SK-N-SH treated with all-trans-retinoic acid at 6 μM for 48 hours (cell line): Measurements from ENCODE around the gene ZFP36.
A peak's percentile ranks its signal among the peaks of the same experiment; 100 is the strongest.

Experiments used
- ATAC-seq: fragments of 200-7000 bp; cut with Tn5 transposase; 3 replicates; pipeline ENCODE4 v1.9.1; 2020; ENCODE audit warnings: mild to moderate bottlenecking, moderate library complexity
- ARNTL ChIP-seq: fragments of 450-650 bp; formaldehyde crosslinking; IDR thresholded peaks from 2 replicates; pipeline ENCODE4 v1.5.0; 2020; ENCODE audit warnings: low read depth, mild to moderate bottlenecking, moderate library complexity, borderline replicate concordance
- BACH2 ChIP-seq: fragments of 250-450 bp; sonication (Bioruptor Pico); IDR thresholded peaks from 2 replicates; pipeline ENCODE4 v1.9.0; 2021; ENCODE audit warnings: mild to moderate bottlenecking, borderline replicate concordance
- CSDC2 ChIP-seq: fragments of 250-450 bp; sonication (Bioruptor Pico); IDR thresholded peaks from 2 replicates; pipeline ENCODE4 v1.5.0; 2020; ENCODE audit warnings: mild to moderate bottlenecking, moderate library complexity
- ESRRG ChIP-seq: fragments of 250-450 bp; sonication (Bioruptor Pico); IDR thresholded peaks from 2 replicates; pipeline ENCODE4 v1.6.1; 2021; ENCODE audit warnings: mild to moderate bottlenecking
- GLIS3 ChIP-seq: fragments of 250-450 bp; sonication (Bioruptor Pico); IDR thresholded peaks from 2 replicates; pipeline ENCODE4 v1.5.0; 2020; ENCODE audit warnings: mild to moderate bottlenecking, moderate library complexity
- ISL1 ChIP-seq: fragments of 250-450 bp; sonication (Bioruptor Pico); IDR thresholded peaks from 2 replicates; pipeline ENCODE4 v2.1.2; 2022; ENCODE audit warnings: mild to moderate bottlenecking, moderate library complexity
- OSR1 ChIP-seq: fragments of 250-450 bp; sonication (Bioruptor Pico); IDR thresholded peaks from 2 replicates; pipeline ENCODE4 v1.8.0; 2022; ENCODE audit warnings: moderate library complexity, mild to moderate bottlenecking, inconsistent platforms
- RARB ChIP-seq: fragments of 250-450 bp; sonication (Bioruptor Pico); IDR thresholded peaks from 2 replicates; pipeline ENCODE4 v1.8.0; 2021; ENCODE audit warnings: mild to moderate bottlenecking, moderate library complexity
- SNAI2 ChIP-seq: fragments of 250-450 bp; sonication (Bioruptor Pico); IDR thresholded peaks from 2 replicates; pipeline ENCODE4 v1.5.0; 2020; ENCODE audit warnings: mild to moderate bottlenecking, moderate library complexity
- TCF4 ChIP-seq: fragments of 250-450 bp; sonication (Bioruptor Pico); IDR thresholded peaks from 2 replicates; pipeline ENCODE4 v1.8.0; 2021; ENCODE audit warnings: mild to moderate bottlenecking, moderate library complexity, borderline replicate concordance
- TOX ChIP-seq: fragments of 250-450 bp; sonication (Bioruptor Pico); IDR thresholded peaks from 2 replicates; pipeline ENCODE4 v1.8.0; 2021; ENCODE audit warnings: mild to moderate bottlenecking, moderate library complexity, borderline replicate concordance
- ZC3H10 ChIP-seq: fragments of 250-450 bp; sonication (Bioruptor Pico); IDR thresholded peaks from 2 replicates; pipeline ENCODE4 v1.5.1; 2021; ENCODE audit warnings: mild to moderate bottlenecking, moderate library complexity
- ZFP3 ChIP-seq: fragments of 250-450 bp; sonication (Bioruptor Pico); IDR thresholded peaks from 2 replicates; pipeline ENCODE4 v1.5.0; 2020; ENCODE audit warnings: mild to moderate bottlenecking, moderate library complexity
- ZNF565 ChIP-seq: fragments of 450-650 bp; formaldehyde crosslinking; conservative IDR thresholded peaks from 2 replicates; pipeline ENCODE4 v1.5.0; 2020; ENCODE audit warnings: low read depth, mild to moderate bottlenecking, moderate library complexity
- ZNF70 ChIP-seq: fragments of 450-650 bp; formaldehyde crosslinking; IDR thresholded peaks from 2 replicates; pipeline ENCODE4 v1.5.0; 2020; ENCODE audit warnings: mild to moderate bottlenecking, moderate library complexity
- ZNF8 ChIP-seq: fragments of 450-650 bp; formaldehyde crosslinking; IDR thresholded peaks from 2 replicates; pipeline ENCODE4 v1.5.0; 2020; ENCODE audit warnings: mild to moderate bottlenecking, moderate library complexity
- TF ChIP-seq, protein P1 (sequence below): fragments of 250-450 bp; sonication (Bioruptor Pico); IDR thresholded peaks from 2 replicates; pipeline ENCODE4 v1.5.1; 2020; ENCODE audit warnings: low read depth, mild to moderate bottlenecking, moderate library complexity
- TF ChIP-seq, protein P2 (sequence below): fragments of 250-450 bp; sonication (Bioruptor Pico); IDR thresholded peaks from 2 replicates; pipeline ENCODE4 v1.5.1; 2021; ENCODE audit warnings: mild to moderate bottlenecking, moderate library complexity
- TF ChIP-seq, protein P3 (sequence below): fragments of 250-450 bp; sonication (Bioruptor Pico); IDR thresholded peaks from 2 replicates; pipeline ENCODE4 v1.8.0; 2020; ENCODE audit warnings: mild to moderate bottlenecking, moderate library complexity, borderline replicate concordance
- TF ChIP-seq, protein P4 (sequence below): fragments of 250-450 bp; sonication (Bioruptor Pico); IDR thresholded peaks from 2 replicates; pipeline ENCODE4 v1.5.0; 2020; ENCODE audit warnings: mild to moderate bottlenecking, moderate library complexity
- TF ChIP-seq, protein P5 (sequence below): fragments of 250-450 bp; sonication (Bioruptor Pico); IDR thresholded peaks from 2 replicates; pipeline ENCODE4 v1.8.0; 2021; ENCODE audit warnings: low read depth, mild to moderate bottlenecking, moderate library complexity, borderline replicate concordance

ZFP36 gene

DNA sequence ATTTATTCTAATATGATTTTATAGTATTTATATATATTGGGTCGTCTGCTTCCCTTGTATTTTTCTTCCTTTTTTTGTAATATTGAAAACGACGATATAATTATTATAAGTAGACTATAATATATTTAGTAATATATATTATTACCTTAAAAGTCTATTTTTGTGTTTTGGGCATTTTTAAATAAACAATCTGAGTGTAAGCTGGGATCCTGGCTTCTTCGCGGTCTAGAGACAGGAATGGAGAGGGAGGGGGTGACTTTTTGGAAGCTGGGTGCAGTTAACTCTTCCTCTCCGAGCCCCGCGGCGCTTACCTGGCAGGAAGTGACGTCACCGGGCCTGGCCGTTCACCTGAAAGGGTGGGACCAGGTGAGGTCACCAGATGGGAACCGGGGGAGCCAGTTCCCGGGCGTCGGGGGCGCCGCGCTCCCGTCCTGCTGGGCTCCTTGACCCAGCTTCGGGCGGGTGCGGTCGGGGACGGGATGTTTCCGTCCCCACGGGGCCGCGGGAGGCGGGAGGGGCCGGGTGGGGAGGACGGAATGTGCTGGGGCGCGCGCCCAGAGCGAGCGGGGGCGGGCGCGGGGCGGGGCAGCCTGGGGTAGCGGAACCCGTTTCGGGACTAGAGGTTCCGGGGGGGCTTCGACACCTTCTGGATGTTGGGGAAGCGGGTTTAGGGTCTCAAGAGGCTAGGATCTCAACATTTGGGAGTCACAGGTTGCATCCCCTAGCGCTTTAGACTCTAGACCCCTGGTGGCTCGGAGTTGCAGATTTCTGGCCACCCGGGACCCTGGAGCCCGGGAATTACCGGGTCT, 2.8 kb downstream of the ZFP36 start:
- ATAC-seq = peak; percentile 0; the same call in 2 of the 3 replicates
- TF ChIP-seq RARB (CRISPR knock-in tag) = peak; percentile 97
- TF ChIP-seq, protein P1, sequence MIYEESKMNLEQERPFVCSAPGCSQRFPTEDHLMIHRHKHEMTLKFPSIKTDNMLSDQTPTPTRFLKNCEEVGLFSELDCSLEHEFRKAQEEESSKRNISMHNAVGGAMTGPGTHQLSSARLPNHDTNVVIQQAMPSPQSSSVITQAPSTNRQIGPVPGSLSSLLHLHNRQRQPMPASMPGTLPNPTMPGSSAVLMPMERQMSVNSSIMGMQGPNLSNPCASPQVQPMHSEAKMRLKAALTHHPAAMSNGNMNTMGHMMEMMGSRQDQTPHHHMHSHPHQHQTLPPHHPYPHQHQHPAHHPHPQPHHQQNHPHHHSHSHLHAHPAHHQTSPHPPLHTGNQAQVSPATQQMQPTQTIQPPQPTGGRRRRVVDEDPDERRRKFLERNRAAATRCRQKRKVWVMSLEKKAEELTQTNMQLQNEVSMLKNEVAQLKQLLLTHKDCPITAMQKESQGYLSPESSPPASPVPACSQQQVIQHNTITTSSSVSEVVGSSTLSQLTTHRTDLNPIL (CRISPR knock-in tag) = peak; percentile 70; the same call in 1 of the 2 replicates
- TF ChIP-seq TOX (CRISPR knock-in tag) = peak; percentile 52; the same call in 1 of the 2 replicates
- 0 out of 2 replicates have a peak, but pooled peaks have one; percentile 39 for TF ChIP-seq CSDC2 (CRISPR knock-in tag)
- peak; percentile 87 for TF ChIP-seq ZC3H10 (CRISPR knock-in tag)
- TF ChIP-seq TCF4 = no peak
- no peak for TF ChIP-seq ZNF70 (CRISPR knock-in tag)
- 0 out of 2 replicates have a peak, but pooled peaks have one; percentile 51 for TF ChIP-seq ESRRG (CRISPR knock-in tag)
- TF ChIP-seq GLIS3 (CRISPR knock-in tag) = 0 out of 2 replicates have a peak, but pooled peaks have one; percentile 70
- no peak for TF ChIP-seq OSR1 (CRISPR knock-in tag)
- TF ChIP-seq, all 23 proteins: peak for 7

DNA sequence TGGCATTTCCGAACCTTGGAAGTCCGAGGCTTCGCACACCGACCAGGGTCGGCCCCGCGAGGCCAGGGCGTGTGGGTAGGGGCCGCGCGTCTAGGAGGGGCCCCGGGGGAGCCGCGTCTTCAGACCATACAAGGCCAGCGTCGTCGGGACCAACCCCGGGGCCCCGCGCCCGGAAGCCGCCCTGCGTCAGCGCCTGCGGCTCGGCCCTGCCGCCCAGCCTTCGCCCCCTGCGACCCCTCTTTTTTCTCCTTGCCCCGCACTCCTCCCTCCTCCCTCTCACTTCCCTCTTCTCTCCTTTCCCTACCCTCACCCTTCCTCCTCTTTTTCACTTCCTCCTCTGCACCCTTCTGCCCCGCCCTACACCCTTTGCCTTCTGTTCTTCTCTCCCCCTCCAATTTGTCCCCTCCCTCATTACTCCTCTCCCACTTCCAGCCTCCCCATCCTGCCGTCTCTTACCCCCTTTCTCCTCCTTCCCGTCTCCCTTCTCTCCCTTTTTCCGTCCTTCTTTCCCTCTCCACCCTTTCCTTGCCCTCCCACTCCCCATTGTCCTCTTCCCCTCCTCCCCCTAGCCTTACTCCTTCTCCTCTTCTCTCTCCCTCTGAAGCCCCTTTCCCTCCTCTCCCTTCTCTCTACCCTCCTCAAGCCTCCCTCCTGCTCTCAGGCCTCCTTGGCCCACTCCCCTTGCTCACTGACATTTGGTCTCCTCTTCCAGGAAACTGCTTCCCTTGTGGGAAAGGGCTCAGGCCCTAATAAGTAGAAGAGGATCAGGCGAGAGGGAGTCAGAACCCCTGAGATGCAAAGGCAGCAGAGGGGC, 3.6 kb downstream of the ZFP36 start:
- ATAC-seq = peak; percentile 6
- TF ChIP-seq ZNF565 (CRISPR knock-in tag) (no peak), ARNTL (0 out of 2 replicates have a peak, but pooled peaks have one; percentile 39), GLIS3 (CRISPR knock-in tag) (peak; percentile 16; the same call in 1 of the 2 replicates), ZC3H10 (CRISPR knock-in tag) (peak; percentile 87), RARB (CRISPR knock-in tag) (no peak)
- TF ChIP-seq, protein P1 (CRISPR knock-in tag) = 0 out of 2 replicates have a peak, but pooled peaks have one; percentile 53

DNA sequence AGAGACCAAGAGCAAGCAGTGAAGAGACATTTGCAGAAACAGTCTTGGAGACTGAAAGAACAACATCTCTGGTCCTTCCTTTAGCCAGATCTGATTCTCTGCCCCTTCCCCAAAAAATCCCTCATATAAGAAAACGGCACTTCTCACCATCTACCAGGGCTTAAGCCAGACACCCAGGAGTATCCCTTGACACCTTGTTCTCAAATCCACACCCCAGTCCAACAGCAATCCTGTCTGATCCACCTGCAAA, 4.1 kb downstream of the ZFP36 start:
- ATAC-seq = no peak
- TF ChIP-seq ZFP3 (CRISPR knock-in tag) (no peak), BACH2 (no peak), OSR1 (CRISPR knock-in tag) (no peak), ZNF8 (CRISPR knock-in tag) (no peak), ISL1 (CRISPR knock-in tag) (no peak), ARNTL (no peak), GLIS3 (CRISPR knock-in tag) (no peak), CSDC2 (CRISPR knock-in tag) (no peak), ZNF565 (CRISPR knock-in tag) (no peak), SNAI2 (CRISPR knock-in tag) (no peak), TCF4 (no peak), ZNF70 (CRISPR knock-in tag) (no peak)
- TF ChIP-seq, protein P2, sequence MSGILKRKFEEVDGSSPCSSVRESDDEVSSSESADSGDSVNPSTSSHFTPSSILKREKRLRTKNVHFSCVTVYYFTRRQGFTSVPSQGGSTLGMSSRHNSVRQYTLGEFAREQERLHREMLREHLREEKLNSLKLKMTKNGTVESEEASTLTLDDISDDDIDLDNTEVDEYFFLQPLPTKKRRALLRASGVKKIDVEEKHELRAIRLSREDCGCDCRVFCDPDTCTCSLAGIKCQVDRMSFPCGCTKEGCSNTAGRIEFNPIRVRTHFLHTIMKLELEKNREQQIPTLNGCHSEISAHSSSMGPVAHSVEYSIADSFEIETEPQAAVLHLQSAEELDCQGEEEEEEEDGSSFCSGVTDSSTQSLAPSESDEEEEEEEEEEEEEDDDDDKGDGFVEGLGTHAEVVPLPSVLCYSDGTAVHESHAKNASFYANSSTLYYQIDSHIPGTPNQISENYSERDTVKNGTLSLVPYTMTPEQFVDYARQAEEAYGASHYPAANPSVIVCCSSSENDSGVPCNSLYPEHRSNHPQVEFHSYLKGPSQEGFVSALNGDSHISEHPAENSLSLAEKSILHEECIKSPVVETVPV (CRISPR knock-in tag) = no peak
- TF ChIP-seq, protein P3, sequence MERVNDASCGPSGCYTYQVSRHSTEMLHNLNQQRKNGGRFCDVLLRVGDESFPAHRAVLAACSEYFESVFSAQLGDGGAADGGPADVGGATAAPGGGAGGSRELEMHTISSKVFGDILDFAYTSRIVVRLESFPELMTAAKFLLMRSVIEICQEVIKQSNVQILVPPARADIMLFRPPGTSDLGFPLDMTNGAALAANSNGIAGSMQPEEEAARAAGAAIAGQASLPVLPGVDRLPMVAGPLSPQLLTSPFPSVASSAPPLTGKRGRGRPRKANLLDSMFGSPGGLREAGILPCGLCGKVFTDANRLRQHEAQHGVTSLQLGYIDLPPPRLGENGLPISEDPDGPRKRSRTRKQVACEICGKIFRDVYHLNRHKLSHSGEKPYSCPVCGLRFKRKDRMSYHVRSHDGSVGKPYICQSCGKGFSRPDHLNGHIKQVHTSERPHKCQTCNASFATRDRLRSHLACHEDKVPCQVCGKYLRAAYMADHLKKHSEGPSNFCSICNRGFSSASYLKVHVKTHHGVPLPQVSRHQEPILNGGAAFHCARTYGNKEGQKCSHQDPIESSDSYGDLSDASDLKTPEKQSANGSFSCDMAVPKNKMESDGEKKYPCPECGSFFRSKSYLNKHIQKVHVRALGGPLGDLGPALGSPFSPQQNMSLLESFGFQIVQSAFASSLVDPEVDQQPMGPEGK (CRISPR knock-in tag) = no peak
- TF ChIP-seq, protein P4, sequence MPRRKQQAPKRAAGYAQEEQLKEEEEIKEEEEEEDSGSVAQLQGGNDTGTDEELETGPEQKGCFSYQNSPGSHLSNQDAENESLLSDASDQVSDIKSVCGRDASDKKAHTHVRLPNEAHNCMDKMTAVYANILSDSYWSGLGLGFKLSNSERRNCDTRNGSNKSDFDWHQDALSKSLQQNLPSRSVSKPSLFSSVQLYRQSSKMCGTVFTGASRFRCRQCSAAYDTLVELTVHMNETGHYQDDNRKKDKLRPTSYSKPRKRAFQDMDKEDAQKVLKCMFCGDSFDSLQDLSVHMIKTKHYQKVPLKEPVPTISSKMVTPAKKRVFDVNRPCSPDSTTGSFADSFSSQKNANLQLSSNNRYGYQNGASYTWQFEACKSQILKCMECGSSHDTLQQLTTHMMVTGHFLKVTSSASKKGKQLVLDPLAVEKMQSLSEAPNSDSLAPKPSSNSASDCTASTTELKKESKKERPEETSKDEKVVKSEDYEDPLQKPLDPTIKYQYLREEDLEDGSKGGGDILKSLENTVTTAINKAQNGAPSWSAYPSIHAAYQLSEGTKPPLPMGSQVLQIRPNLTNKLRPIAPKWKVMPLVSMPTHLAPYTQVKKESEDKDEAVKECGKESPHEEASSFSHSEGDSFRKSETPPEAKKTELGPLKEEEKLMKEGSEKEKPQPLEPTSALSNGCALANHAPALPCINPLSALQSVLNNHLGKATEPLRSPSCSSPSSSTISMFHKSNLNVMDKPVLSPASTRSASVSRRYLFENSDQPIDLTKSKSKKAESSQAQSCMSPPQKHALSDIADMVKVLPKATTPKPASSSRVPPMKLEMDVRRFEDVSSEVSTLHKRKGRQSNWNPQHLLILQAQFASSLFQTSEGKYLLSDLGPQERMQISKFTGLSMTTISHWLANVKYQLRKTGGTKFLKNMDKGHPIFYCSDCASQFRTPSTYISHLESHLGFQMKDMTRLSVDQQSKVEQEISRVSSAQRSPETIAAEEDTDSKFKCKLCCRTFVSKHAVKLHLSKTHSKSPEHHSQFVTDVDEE (CRISPR knock-in tag) = no peak
- TF ChIP-seq, protein P5, sequence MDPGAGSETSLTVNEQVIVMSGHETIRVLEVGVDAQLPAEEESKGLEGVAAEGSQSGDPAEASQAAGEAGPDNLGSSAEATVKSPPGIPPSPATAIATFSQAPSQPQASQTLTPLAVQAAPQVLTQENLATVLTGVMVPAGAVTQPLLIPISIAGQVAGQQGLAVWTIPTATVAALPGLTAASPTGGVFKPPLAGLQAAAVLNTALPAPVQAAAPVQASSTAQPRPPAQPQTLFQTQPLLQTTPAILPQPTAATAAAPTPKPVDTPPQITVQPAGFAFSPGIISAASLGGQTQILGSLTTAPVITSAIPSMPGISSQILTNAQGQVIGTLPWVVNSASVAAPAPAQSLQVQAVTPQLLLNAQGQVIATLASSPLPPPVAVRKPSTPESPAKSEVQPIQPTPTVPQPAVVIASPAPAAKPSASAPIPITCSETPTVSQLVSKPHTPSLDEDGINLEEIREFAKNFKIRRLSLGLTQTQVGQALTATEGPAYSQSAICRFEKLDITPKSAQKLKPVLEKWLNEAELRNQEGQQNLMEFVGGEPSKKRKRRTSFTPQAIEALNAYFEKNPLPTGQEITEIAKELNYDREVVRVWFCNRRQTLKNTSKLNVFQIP = no peak
